ENCODE results near the gene RFC4.
"Not testable (repeated sequence)": the region's sequence is repeated elsewhere in the genome, so short reads cannot be mapped to it uniquely, and the experiment has no call there.

- TF ChIP-seq CTCF, POLR2A (IDR thresholded peaks at IDR 0.05): not testable (repeated sequence)
Measured at GRCh38 chr3:186811313-186811712, 5.0 kb upstream of the RFC4 start.
